NOMO-1 (cell line): Measurements from ENCODE around the gene HYLS1.

Experiments
- DNase-seq, 2 experiments: peaks; one replicate each; lab custom pipeline; 2025; ENCODE audit not compliant: unreplicated experiment in 2 of 2; lab: John Stamatoyannopoulos, UW

HYLS1 gene

DNA sequence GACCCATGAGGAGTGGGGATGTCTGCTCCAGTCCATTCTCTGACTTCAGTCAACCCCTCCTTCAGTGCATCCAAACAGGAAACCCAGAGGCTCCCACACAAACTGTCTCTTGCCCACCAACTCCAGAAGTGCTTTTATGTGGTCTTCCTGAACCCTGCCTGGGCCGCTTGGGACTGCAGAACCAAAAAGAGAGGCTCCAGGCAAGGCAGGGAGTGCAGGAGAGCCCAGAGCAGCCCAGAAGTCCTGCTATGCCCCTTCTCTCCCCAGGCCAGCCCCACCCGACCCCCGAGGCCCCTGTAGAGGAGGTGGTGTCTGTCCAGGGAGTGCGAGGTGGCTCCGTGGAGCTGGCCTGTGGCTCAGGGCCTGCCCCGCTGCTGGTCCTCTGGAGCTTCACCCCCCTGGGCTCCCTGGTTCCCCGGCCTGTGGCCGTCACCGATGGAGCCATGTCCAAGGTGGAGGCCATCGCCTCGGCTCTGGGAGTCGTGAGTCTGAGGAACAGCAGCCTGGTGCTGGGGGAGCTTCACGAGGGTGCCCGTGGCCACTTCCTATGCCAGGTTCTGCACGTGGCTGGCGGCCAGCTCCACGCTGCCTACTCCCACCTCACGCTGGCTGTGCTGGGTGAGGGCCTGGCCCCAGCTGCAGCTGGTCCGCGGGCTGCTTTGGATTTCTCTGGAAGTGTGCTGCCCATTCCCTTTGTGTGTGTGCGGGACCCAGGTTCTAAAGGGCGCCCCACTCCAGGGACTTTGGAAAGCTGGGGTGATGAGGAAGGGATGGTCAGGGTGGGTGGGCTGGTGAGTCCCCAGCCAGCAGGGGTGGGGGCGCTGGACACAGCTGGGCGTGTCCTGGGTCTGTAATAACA lies 60.2 kb downstream of the HYLS1 start:
- DNase-seq = no peak

DNA sequence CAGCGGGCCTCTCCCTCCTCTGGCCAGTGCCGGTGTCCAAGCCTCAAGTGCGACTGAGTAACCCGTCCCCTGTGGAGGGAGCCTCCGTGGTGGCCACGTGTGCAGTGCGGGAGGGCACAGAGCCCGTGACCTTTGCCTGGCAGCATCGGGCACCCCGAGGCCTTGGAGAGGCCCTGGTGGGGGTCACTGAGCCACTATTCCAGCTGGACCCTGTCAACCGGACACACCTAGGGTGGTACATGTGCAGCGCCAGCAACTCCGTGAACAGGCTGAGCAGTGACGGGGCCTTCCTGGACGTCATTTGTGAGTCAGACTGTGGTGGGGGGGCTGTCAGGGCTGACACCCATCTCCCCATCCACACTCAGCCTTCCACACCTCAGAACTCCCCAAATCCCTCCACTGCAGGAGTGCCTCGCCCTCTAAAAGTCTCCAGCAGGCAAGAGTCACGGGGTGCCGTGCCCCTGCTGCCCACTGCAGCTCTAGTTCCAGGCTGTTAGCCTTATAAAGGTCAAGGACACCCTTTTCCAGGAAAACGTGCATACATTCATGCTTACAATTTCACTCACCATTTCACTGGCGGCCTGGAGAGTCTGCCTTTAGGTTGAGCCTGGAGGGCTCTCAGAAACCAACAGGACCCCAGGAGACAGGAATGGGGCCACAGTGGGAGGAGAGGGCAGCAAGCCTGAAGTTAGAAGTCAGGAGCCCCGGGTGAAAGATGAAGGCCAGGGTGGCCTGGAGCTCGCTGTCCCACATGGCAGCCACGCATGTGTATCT lies 61.0 kb downstream of the HYLS1 start:
- DNase-seq = no peak

DNA sequence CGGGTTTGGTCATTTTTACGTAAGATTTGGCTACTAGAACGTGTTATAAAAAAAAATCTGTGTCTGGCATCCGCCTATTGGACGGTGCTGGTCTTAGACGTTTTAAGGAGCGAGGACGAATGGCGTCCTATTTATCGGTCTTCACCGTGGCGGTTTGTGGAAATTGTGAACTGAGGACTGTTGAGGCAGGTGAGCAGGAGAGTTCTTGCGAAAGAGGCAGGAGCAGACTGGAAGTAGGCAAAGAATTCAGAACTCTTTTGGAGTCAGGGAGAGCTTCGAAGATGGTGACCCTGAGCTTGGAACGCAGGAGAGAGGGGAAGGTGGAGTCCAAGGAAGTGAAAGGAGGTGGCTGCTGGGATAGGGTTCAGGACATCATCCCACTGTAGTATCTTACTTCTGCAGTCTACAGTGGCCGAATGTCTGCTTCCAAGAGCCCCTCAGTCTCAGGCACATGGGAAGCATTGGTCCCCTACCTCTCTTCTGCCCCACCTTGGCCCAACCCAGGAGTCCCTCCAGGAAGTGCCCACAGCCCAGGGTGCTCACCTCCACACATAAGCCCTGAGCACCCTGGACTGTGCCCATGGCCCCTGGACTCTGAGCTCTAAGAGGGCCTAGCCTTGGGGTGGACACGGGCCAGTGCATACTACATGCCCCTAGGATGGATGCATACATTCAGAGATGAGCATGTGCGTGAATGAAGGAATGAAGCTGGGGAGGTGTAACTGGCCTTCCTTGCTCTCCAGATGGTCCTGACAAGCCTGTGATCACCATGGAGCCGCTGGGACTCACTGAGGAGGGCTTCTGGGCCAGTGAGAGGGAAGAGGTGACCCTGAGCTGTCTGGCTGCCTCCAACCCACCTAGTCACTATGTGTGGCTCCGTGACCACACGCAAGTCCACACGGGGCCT lies 62.1 kb downstream of the HYLS1 start:
- DNase-seq = no peak

DNA sequence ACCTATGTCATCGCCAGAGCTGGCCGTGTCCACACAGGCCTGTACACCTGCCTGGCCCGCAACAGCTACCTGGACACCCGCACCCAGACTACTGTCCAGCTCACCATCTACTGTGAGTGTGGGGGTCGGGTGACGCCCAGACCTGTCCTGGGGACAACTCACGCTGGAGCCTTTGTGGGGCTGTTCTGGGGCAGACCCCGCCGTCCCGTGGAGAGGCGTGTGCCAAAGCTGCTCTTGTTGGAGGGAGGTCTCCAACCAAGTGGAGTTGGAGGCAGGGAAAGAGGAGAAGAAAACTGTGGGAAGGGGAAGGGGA lies 62.7 kb downstream of the HYLS1 start:
- DNase-seq = no peak
